Keratinocyte (primary cell): ENCODE data around the gene C9orf43. TPM values are rescaled to one million over a fixed set of nuclear protein-coding genes. Genes with fewer than 3 reads are reported as not detected.

Source experiments
- DNase-seq: peaks from one replicate; pipeline ENCODE4 v3.0.0-alpha.2; 2011; ENCODE audit warnings: low read depth, missing footprints, low spot score
- FAIRE-seq: peaks from 2 replicates; lab custom pipeline; 2011; peaks lifted over from hg19 to GRCh38; lab: Jason Lieb, UNC
- H2AFZ ChIP-seq: 2 replicates; pipeline ENCODE4 v1.6.0; 2012; ENCODE audit warnings: low read length, control low read depth, inconsistent platforms; ENCODE audit not compliant: control insufficient read depth
- H3K27ac ChIP-seq: 2 replicates; pipeline ENCODE4 v1.5.1; 2011; ENCODE audit warnings: low read length; ENCODE audit not compliant: control insufficient read depth, insufficient read depth
- H3K27me3 ChIP-seq: 3 replicates; pipeline ENCODE4 v1.6.0; 2011; ENCODE audit warnings: low read length; ENCODE audit not compliant: control insufficient read depth, insufficient read depth; ENCODE audit errors: extremely low read depth
- H3K36me3 ChIP-seq, 2 experiments: 2 replicates in 1 of 2; 3 replicates in 1 of 2; pipeline ENCODE4 v1.5.1; 2011; ENCODE audit warnings: low read length in 2 of 2, mild to moderate bottlenecking in 1 of 2; ENCODE audit not compliant: control insufficient read depth in 2 of 2, insufficient read depth in 2 of 2; ENCODE audit errors: extremely low read depth in 1 of 2
- H3K4me1 ChIP-seq: 3 replicates; pipeline ENCODE4 v1.5.1; 2011; ENCODE audit warnings: low read length; ENCODE audit not compliant: control insufficient read depth, insufficient read depth; ENCODE audit errors: extremely low read depth
- H3K4me2 ChIP-seq: 3 replicates; pipeline ENCODE4 v1.6.0; 2011; ENCODE audit warnings: low read depth, low read length; ENCODE audit not compliant: control insufficient read depth, insufficient read depth; ENCODE audit errors: extremely low read depth
- H3K4me3 ChIP-seq, 3 experiments: fragments of 200-600 bp in 1 of 3; sonication (generic) in 1 of 3; 2 replicates in 2 of 3; 3 replicates in 1 of 3; pipeline ENCODE4 v1.5.1; 2011 to 2016; ENCODE audit warnings: low read length in 3 of 3, mild to moderate bottlenecking in 3 of 3, control low read depth in 2 of 3, inconsistent platforms in 1 of 3, low read depth in 1 of 3, mixed read lengths in 1 of 3, mixed run types in 1 of 3, moderate library complexity in 1 of 3; ENCODE audit not compliant: control insufficient read depth in 2 of 3, insufficient read depth in 2 of 3; ENCODE audit errors: extremely low read depth in 1 of 3
- H3K79me2 ChIP-seq: 2 replicates; pipeline ENCODE4 v1.6.0; 2012; ENCODE audit warnings: low read length; ENCODE audit not compliant: control insufficient read depth, insufficient read depth
- H3K9ac ChIP-seq: 3 replicates; pipeline ENCODE4 v1.6.0; 2011; ENCODE audit warnings: low read length; ENCODE audit not compliant: control insufficient read depth, insufficient read depth; ENCODE audit errors: extremely low read depth
- H3K9me1 ChIP-seq: 3 replicates; pipeline ENCODE4 v1.6.0; 2011; ENCODE audit warnings: low read length; ENCODE audit not compliant: control insufficient read depth, insufficient read depth; ENCODE audit errors: extremely low read depth
- H3K9me3 ChIP-seq: 2 replicates; pipeline ENCODE4 v1.5.1; 2012; ENCODE audit warnings: low read depth, low read length; ENCODE audit not compliant: control insufficient read depth
- H4K20me1 ChIP-seq: 3 replicates; pipeline ENCODE4 v1.6.0; 2011; ENCODE audit warnings: low read length; ENCODE audit not compliant: control insufficient read depth, insufficient read depth; ENCODE audit errors: extremely low read depth
- EZH2 ChIP-seq: IDR thresholded peaks from one replicate; pipeline ENCODE4 v1.6.1; 2012; ENCODE audit warnings: inconsistent platforms, mild to moderate bottlenecking, low read length, moderate library complexity
- dilution Hi-C: fragments of 300-500 bp; cut with MboI; formaldehyde crosslinking; loops from one replicate; pipeline ENCODE4 v1.7.0; 2020; ENCODE audit warnings: low sequenced_read_pairs; ENCODE audit not compliant: extremely low pct_ligation_motif_present
- polyA plus RNA-seq, 5 experiments: library from polyadenylated mRNA; depleted of rRNA in 3 of 5; stranded (reverse) in 3 of 5; stranded (forward) in 1 of 5; unstranded in 1 of 5; fragments of >200 nt; gene quantifications; 1 replicate in 1 of 5; 2 replicates in 3 of 5; 3 replicates in 1 of 5; pipeline versions ENCODE4 v1.2.1 to v1.2.3, GENCODE V29; 2011 to 2012; ENCODE audit warnings: missing spikeins in 2 of 5, low read depth in 1 of 5, low replicate concordance in 1 of 5
- TF ChIP-seq, protein P1 (sequence below), 3 experiments: IDR thresholded peaks in 1 of 3; conservative IDR thresholded peaks in 1 of 3; optimal IDR thresholded peaks in 1 of 3; 2 replicates in 2 of 3; 3 replicates in 1 of 3; pipeline versions ENCODE3 to v1.5.1; 2011; ENCODE audit warnings: low read length in 3 of 3, mild to moderate bottlenecking in 3 of 3, moderate library complexity in 2 of 3, control low read depth in 1 of 3, inconsistent platforms in 1 of 3; ENCODE audit not compliant: insufficient read depth in 2 of 3; ENCODE audit errors: extremely low read depth in 1 of 3

Gene C9orf43
- polyA plus RNA-seq, 1 donor (not counting 4 experiments of a cell fraction or from before 2014, with no cell fraction given): 0.75 TPM

DNA sequence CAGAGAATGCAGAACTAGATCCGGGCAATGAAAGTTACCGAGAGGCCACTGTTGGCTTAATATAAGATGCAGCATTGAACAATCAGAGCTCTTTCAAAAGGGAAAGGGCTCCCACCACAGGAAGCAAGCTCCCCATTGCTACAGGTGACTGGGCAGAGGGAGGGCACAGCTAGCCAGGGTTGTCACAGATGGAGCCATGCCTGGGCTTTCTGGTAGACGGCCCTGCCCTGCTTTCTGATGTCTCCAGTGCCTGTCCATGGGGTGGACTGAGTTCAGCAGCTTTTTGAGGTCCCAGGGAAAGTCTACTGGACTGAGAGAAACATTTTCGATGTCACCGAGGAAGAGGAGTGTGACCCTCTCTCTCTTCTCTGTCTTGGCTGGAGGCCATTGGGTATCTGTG lies 67.1 kb downstream of the C9orf43 start:
- no peaks in the 10 kb centered on the region for H3K9me1 ChIP-seq
- TF ChIP-seq, protein P1, sequence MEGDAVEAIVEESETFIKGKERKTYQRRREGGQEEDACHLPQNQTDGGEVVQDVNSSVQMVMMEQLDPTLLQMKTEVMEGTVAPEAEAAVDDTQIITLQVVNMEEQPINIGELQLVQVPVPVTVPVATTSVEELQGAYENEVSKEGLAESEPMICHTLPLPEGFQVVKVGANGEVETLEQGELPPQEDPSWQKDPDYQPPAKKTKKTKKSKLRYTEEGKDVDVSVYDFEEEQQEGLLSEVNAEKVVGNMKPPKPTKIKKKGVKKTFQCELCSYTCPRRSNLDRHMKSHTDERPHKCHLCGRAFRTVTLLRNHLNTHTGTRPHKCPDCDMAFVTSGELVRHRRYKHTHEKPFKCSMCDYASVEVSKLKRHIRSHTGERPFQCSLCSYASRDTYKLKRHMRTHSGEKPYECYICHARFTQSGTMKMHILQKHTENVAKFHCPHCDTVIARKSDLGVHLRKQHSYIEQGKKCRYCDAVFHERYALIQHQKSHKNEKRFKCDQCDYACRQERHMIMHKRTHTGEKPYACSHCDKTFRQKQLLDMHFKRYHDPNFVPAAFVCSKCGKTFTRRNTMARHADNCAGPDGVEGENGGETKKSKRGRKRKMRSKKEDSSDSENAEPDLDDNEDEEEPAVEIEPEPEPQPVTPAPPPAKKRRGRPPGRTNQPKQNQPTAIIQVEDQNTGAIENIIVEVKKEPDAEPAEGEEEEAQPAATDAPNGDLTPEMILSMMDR (optimal IDR thresholded peaks at IDR 0.05 in 1 of 3, IDR thresholded peaks at IDR 0.05 in 1 of 3, conservative IDR thresholded peaks at IDR 0.05 in 1 of 3; ENCODE audit: extremely low read depth in 1 of 3, insufficient read depth in 2 of 3, low read length in 3 of 3): no peak
- no peak for TF ChIP-seq EZH2
- no peaks in the 10 kb centered on the region for H3K36me3 ChIP-seq
- H3K27ac ChIP-seq: no peak overlapping the region
- no peak for FAIRE-seq
- H3K4me2 ChIP-seq: no peak overlapping the region
- H4K20me1 ChIP-seq: no peaks in the 10 kb centered on the region
- no peak for DNase-seq
- no peaks in the 10 kb centered on the region for H3K4me1 ChIP-seq
- no peak overlapping the region for H3K9ac ChIP-seq
- H3K79me2 ChIP-seq: no peaks in the 10 kb centered on the region
- dilution Hi-C loops: no loop called here
- no peak overlapping the region for H3K4me3 ChIP-seq
- no peaks in the 10 kb centered on the region for H3K9me3 ChIP-seq
- H2AFZ ChIP-seq: no peak overlapping the region
- peaks cover 14% of the 10 kb centered on the region for H3K27me3 ChIP-seq

DNA sequence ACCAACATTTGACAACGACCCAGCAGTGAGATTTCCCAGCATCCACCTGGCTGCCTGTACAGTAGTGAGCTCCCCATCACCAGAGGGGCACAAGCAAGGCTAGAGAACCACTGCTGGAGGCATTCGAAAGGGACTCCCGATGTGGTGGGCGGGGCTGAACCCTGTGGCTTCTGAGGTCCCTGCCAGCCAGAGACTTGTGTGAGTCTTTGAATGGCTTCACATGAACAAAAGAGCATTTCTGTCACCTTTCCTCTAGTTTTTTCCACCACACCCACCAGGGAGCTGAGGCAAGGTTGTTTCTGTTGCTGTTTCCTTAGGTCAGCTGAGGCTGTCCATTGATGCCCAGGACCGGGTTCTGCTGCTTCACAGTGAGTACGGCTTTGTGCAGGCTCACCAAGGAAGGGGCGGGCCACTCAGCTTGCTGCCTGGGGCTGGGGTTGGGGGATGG lies 68.7 kb downstream of the C9orf43 start:
- DNase-seq (no peak), FAIRE-seq (no peak)
- Histone ChIP-seq H3K9me3 (no peaks in the 10 kb centered on the region), H3K36me3 (no peaks in the 10 kb centered on the region), H3K9me1 (no peaks in the 10 kb centered on the region), H3K4me2 (no peak overlapping the region), H3K79me2 (no peaks in the 10 kb centered on the region), H4K20me1 (no peaks in the 10 kb centered on the region), H3K9ac (no peak overlapping the region), H3K27ac (no peak overlapping the region), H2AFZ (no peak overlapping the region), H3K4me1 (no peaks in the 10 kb centered on the region), H3K4me3 (no peak overlapping the region), H3K27me3 (peaks cover 14% of the 10 kb centered on the region)
- dilution Hi-C loops: no loop called here
- TF ChIP-seq, protein P1 (optimal IDR thresholded peaks at IDR 0.05 in 1 of 3, IDR thresholded peaks at IDR 0.05 in 1 of 3, conservative IDR thresholded peaks at IDR 0.05 in 1 of 3; ENCODE audit: extremely low read depth in 1 of 3, insufficient read depth in 2 of 3, low read length in 3 of 3): no peak
- no peak for TF ChIP-seq EZH2

Other genes with a start within 250 kb of the C9orf43 start
- gene FKBP15, start 189.5 kb upstream of the C9orf43 start, polyA plus RNA-seq: 22.4 to 31.4 TPM (median 22.7 TPM) in 3 replicates
- 15.7 to 21.1 TPM (median 20.3 TPM) in 3 replicates for gene SLC31A1, start 189.2 kb upstream of the C9orf43 start, polyA plus RNA-seq
- 24.0 to 56.8 TPM (median 43.5 TPM) in 3 replicates for gene CDC26, start 135.2 kb upstream of the C9orf43 start, polyA plus RNA-seq
- 22.1 to 46.4 TPM (median 28.8 TPM) in 3 replicates for gene PRPF4, start 135.1 kb upstream of the C9orf43 start, polyA plus RNA-seq
- gene RNF183, start 107.4 kb upstream of the C9orf43 start, polyA plus RNA-seq: 0.10 TPM in 1 of 3 replicates, not detected in the others
- 0.94 to 2.3 TPM (median 1.2 TPM) in 3 replicates for gene WDR31, start 70.5 kb upstream of the C9orf43 start, polyA plus RNA-seq
- gene BSPRY, start 61.2 kb upstream of the C9orf43 start, polyA plus RNA-seq: 0.41 to 0.54 TPM (median 0.54 TPM) in 3 replicates
- gene HDHD3, start 33.8 kb upstream of the C9orf43 start, polyA plus RNA-seq: 14.7 to 27.9 TPM (median 16.5 TPM) in 3 replicates
- 6.7 to 9.3 TPM (median 9.0 TPM) in 3 replicates for gene ALAD, start 9.5 kb upstream of the C9orf43 start, polyA plus RNA-seq
- 52.0 to 77.2 TPM (median 69.0 TPM) in 3 replicates for gene POLE3, start 72 bp upstream of the C9orf43 start, polyA plus RNA-seq
- gene RGS3, start 53.0 kb downstream of the C9orf43 start, polyA plus RNA-seq: 19.6 to 23.9 TPM (median 19.6 TPM) in 3 replicates